BJ (cell line): ENCODE data around the gene TNS3. TPM values are rescaled to one million over a fixed set of nuclear protein-coding genes. Genes with fewer than 3 reads are reported as not detected.

Experiments
- CTCF ChIA-PET: fragments of 350-600 bp; formaldehyde crosslinking; extraction: SDS; loops from one replicate; lab custom pipeline; 2021; ENCODE audit warnings: antibody characterized with exemption, inconsistent platforms; lab: Yijun Ruan, JAX
- POLR2A ChIA-PET: fragments of 300-600 bp; sonication (Branson Sonifier 250); formaldehyde crosslinking; extraction: SDS; loops from one replicate; lab custom pipeline; 2021; ENCODE audit warnings: antibody characterized with exemption; lab: Charles Lee
- DNase-seq: peaks from one replicate; pipeline ENCODE4 v3.0.0-alpha.2; 2011; ENCODE audit warnings: low read depth
- H3K27me3 ChIP-seq: 2 replicates; pipeline ENCODE4 v1.6.0; 2011; ENCODE audit warnings: low read length; ENCODE audit not compliant: control insufficient read depth, insufficient read depth
- H3K36me3 ChIP-seq: 2 replicates; pipeline ENCODE4 v1.5.1; 2011; ENCODE audit warnings: low read length; ENCODE audit not compliant: control insufficient read depth, insufficient read depth
- H3K4me3 ChIP-seq: 2 replicates; pipeline ENCODE4 v1.5.1; 2011; ENCODE audit warnings: low read depth, mild to moderate bottlenecking, control low read depth, low read length
- CTCF ChIP-seq: IDR thresholded peaks from 2 replicates; pipeline ENCODE4 v1.5.1; 2011; ENCODE audit warnings: low read depth, mild to moderate bottlenecking, control low read depth, inconsistent platforms, low read length, moderate library complexity; ENCODE audit not compliant: insufficient read depth
- polyA plus RNA-seq: library from polyadenylated mRNA; depleted of rRNA; stranded (reverse); fragments of >200 nt; gene quantifications from 2 replicates; pipeline ENCODE4 v1.2.3, GENCODE V29; 2011

TNS3 gene
- polyA plus RNA-seq, 1 experiment, result 126 TPM

- Histone ChIP-seq H3K4me3 (no peak overlapping the region), H3K36me3 (peaks cover 58% of the 10 kb centered on the region), H3K27me3 (no peaks in the 10 kb centered on the region)
- no peak for DNase-seq
- POLR2A ChIA-PET, result no interaction called here
- CTCF ChIA-PET, result interaction anchor here (0.8 to 1.0 kb wide), 2 partner anchors 9 to 15 kb away, joined by 3 read pairs; no protein-coding TSS in a partner anchor
- TF ChIP-seq CTCF, result no peak
Observed at GRCh38 chr7:47284691-47285635, 296.9 kb downstream of the TNS3 start.

GRCh38 chr7:47283497-47284131 is 298.3 kb downstream of the TNS3 start:
- no peak for DNase-seq
- ChIA-PET POLR2A (no interaction called here), CTCF (no interaction called here)
- no peak overlapping the region for H3K4me3 ChIP-seq
- peaks cover 59% of the 10 kb centered on the region for H3K36me3 ChIP-seq
- no peaks in the 10 kb centered on the region for H3K27me3 ChIP-seq
- TF ChIP-seq CTCF, result no peak

GRCh38 chr7:47282790-47283496 is 299.0 kb downstream of the TNS3 start:
- CTCF ChIA-PET, result interaction anchor here (2.8 kb wide), 1 partner anchor 17 kb away, joined by 9 read pairs; no protein-coding TSS in a partner anchor
- no peak for TF ChIP-seq CTCF

DNA sequence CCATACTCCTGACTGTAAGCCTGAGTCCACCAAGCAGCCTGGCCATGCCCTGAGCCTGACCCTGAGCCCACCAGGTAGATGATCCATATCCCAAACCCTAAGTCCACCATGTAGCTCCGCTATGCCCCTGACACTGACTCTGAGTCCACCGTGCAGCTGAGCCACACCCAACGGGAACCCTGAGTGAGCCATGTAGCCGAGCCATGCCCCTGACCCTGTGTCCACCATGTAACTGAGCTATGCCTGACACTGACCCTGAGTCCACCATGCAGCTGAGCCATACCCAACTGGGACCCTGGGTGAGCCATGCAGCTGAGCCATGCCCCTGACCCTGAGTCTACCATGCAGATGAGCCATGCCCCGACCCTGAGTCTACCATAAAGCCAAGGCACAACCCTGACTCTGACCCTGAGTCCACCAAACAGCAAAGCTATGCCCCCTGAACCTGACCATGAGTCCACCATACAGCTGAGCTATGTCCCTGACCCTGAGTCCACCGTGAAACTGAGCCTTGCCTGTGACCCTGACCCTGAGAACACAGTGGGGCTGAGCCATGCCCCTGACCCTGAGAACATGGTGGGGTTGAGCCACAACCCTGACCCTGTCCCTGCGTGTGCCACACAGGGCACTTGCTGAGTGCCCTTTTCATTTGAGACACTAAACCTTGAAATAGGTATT is 299.8 kb downstream of the TNS3 start:
- Histone ChIP-seq H3K4me3 (no peak overlapping the region), H3K27me3 (no peaks in the 10 kb centered on the region), H3K36me3 (peaks cover 61% of the 10 kb centered on the region)
- POLR2A ChIA-PET, result no interaction called here
- CTCF ChIA-PET, result interaction anchor here (1.6 to 2.8 kb wide), 2 partner anchors 16 to 28 kb away, joined by 4 to 9 read pairs; no protein-coding TSS in a partner anchor
- TF ChIP-seq CTCF, result no peak
- no peak for DNase-seq

More at GRCh38 chr7:47282790-47283496, 299.0 kb downstream of the TNS3 start:
- H3K4me3 ChIP-seq, result no peak overlapping the region
- H3K36me3 ChIP-seq, result peaks cover 58% of the 10 kb centered on the region
- H3K27me3 ChIP-seq, result no peaks in the 10 kb centered on the region
- POLR2A ChIA-PET, result interaction anchor here (0.6 kb wide), 1 partner anchor 18 kb away, joined by 3 read pairs; no protein-coding TSS in a partner anchor
- no peak for DNase-seq
